CD1c-positive myeloid dendritic cell (primary cell): ENCODE measurements around the gene ACVR1.

ENCODE experiments used
- DNase-seq: peaks from one replicate; pipeline ENCODE4 v3.0.0-alpha.2; 2016; ENCODE audit errors: extremely low spot score

Gene ACVR1

GRCh38 chr2:157876066-157876785 lies at the start of gene ACVR1:
Gene ACVR1, minus strand, starts transcription at chr2:157876330. Its CDS starts 76,837 bp downstream, at chr2:157799493.
- peak; percentile 96 for DNase-seq

DNA sequence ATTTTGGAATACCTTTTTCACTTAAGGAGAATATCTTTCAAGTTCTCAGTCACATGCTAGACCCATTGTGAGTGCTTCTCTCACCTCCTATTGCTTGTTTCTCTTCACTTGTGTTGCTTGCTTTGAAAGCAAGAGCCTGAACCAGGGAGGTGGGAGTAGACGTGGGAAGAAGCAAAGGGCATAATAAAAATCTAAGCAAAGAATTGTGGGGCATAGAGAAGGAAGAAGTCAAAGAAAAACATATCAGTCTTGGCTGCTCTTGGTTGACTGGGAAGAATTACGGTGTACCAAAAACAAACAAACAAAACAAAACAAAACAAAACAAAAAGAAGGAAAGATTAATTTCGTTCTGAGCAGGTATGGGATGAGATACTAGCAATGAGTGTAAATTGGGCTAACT lies 48.9 kb upstream of the ACVR1 start:
- no peak for DNase-seq

DNA sequence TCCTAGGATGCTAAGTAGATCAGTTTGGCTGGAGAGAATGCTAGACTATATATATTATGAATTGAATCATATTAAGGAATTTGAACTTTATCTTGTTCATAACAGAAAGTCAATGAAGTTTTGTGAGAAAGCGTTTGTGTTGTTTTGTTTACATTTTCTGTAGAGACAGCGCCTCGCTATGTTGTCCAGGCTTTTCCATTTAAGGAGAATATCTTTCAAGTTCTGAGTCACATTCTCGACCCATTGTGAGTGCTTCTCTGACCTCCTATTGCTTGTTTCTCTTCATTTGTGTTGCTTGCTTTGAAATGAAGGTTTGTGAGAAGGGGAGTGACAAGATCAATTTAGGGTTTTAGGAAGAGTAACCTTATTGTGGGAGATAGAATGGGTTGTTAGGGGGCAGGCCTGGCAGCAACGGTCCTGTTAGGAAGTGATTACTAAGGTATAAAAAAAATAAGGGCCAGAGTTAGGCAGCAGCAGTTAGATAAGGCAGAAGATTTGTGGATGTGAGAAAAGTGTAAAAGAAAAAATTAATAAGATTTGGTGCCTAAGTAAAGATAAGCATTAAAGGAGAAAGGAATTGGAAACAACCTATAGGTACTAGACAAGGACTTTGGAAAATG lies 47.6 kb upstream of the ACVR1 start:
- no peak for DNase-seq

- no peak for DNase-seq
Measured at GRCh38 chr2:157922815-157923214, 46.7 kb upstream of the ACVR1 start.

- DNase-seq = no peak
Measured at GRCh38 chr2:157922336-157922735, 46.2 kb upstream of the ACVR1 start.

- DNase-seq = no peak
Measured at GRCh38 chr2:157920736-157921135, 44.6 kb upstream of the ACVR1 start.

GRCh38 chr2:157919181-157919580 lies 43.1 kb upstream of the ACVR1 start:
- no peak for DNase-seq

DNA sequence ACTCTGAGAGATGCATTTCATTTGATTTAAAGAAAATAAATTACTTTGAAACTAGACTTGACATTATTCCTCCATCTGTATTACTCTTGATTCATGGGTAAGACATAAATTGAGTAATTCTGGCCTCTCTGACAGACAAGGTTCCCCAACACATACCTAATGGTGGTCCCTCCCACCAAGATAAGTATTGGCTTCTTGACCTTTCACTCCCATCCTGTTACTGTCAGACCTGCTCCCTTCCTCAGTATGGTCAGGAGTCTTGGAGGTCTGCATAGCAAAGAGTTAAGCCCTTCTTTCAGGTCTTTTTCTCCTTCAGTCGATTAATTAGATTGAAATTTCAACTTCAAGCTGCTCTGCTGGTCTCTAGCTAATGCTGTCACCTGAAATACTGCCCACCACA lies 42.2 kb upstream of the ACVR1 start:
- DNase-seq = no peak

DNA sequence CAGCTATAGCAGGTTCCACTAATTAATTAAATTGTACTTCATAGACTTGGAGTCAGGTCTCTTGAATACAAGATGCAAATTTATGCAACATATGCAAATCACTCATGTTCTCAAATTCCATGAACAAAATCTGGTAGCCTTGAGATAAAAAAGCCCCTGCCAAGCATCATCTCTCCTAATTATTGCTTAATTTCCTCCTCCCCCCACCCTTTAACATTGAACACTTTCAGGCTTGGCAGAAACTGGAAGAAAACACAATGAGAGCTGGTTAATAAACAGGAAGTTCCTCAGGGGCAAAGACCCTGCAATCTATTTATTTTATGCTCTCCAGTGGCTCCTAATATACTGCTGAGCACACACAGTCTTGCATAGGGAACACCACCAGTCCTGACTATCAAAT lies 35.6 kb upstream of the ACVR1 start:
- no peak for DNase-seq

GRCh38 chr2:157911246-157911645 lies 35.1 kb upstream of the ACVR1 start:
- DNase-seq = no peak

GRCh38 chr2:157905092-157905491 lies 29.0 kb upstream of the ACVR1 start:
- no peak for DNase-seq

GRCh38 chr2:157903626-157904025 lies 27.5 kb upstream of the ACVR1 start:
- no peak for DNase-seq

- DNase-seq = no peak
Measured at GRCh38 chr2:157903151-157903550, 27.0 kb upstream of the ACVR1 start.

DNA sequence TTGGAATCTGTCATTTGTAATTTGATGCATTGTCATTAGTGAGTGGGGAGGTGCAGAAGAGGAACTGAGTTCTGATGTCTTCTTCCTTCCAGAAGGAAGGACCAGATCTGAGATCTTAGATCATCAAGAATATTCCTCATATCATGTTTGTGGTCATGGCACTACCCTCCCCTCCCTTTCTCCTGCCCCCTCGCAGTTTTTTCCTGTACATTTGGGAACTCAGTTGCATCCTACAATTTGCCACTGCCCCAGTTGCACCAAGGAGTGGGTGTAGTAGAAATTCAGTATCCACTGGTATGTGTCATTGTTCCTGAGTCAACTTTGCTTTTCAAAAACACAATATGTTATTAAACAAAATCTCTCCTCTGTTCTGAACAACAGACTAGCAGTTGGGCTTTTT lies 26.6 kb upstream of the ACVR1 start:
- peak; percentile 74 for DNase-seq

DNA sequence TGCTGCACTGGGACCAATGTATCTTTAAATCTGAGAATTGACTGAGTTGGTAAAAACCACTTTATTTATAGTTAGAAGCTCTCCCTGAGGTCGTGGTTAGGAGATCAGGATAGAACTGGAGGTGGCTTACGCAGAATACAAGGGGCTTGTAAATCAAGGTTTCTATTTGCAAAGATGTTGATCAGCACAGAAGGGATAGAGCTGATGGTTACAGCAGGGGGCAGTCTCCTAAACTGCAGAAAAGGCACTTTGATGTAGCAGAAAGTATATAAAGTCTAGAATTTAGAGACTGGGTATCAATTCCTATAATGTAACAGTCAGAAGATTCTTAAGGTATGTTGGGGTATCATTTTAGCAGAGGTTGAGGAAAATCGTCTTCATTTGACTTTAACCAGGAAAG lies 25.2 kb upstream of the ACVR1 start:
- no peak for DNase-seq

DNA sequence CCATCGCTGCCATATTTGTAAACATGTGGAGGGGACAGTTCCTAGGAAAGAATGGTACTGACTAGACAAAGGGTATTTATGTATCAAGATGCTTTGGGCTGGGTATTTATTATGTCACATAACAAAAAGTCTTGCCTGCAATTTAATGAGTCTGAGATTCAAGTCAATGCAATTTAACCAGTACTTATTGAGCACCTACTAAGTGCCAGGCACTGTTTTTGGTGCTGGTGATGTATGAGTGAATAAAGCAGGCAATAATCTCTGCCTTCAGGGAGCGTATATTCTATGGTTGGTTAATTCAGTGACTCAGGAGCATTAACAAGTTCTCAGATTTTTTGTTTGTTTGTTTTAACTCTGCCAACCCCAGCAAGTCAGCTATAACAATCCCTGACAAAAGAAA lies 24.6 kb upstream of the ACVR1 start:
- no peak for DNase-seq

GRCh38 chr2:157900203-157900602 lies 24.1 kb upstream of the ACVR1 start:
- DNase-seq = no peak

DNA sequence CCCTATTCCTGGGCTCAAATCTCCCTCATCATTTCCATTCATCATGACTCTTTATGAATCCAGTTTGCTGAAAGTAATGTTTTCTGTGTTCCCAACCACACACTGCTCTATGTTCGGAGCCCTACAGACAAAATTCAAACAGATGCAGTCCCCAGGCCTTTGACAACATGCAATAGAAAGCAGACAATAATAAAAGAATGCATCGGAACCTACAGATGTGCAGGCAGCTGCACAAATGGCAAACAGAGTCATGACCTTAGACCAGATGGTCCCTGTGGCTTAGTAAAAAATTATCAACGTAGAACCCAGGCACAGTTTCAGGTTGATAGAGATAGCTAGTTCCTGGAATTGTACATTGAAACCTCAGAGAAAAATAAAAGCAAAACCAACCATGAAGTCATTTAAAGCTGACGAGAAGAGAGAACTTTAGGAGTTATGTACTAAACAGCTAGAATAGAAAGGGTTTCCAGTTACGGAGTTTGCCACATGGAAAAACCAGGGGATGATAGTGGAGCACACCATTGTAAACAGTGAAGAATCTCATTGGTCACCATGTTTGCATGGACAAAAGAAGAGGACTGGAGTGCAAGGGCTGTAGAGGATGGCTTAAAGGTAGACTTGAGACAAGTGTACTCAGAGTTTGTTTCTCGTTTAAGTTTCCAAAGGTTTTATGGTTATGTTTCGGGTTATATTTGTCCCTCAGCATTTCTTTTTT lies 23.2 kb upstream of the ACVR1 start:
- no peak for DNase-seq

DNA sequence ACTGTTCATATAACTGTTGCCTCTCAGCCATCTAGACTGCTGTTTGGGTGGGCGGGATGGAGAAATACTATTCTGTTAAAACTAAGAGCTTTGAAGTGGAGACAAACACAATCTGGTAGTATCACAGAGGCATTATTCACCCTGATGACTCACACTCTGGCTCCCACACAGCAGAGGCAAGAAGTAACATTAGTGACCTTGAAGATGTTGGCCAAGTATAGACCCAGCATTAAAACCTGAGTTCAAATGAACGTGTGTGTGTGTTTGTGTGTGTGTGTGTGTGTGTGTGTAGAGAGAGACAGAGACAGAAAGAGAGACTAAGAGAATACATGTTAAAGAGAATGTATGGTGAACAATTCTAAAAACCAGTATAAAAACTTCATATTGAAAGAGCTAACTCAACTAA lies 22.5 kb upstream of the ACVR1 start:
- peak; percentile 76 for DNase-seq

DNA sequence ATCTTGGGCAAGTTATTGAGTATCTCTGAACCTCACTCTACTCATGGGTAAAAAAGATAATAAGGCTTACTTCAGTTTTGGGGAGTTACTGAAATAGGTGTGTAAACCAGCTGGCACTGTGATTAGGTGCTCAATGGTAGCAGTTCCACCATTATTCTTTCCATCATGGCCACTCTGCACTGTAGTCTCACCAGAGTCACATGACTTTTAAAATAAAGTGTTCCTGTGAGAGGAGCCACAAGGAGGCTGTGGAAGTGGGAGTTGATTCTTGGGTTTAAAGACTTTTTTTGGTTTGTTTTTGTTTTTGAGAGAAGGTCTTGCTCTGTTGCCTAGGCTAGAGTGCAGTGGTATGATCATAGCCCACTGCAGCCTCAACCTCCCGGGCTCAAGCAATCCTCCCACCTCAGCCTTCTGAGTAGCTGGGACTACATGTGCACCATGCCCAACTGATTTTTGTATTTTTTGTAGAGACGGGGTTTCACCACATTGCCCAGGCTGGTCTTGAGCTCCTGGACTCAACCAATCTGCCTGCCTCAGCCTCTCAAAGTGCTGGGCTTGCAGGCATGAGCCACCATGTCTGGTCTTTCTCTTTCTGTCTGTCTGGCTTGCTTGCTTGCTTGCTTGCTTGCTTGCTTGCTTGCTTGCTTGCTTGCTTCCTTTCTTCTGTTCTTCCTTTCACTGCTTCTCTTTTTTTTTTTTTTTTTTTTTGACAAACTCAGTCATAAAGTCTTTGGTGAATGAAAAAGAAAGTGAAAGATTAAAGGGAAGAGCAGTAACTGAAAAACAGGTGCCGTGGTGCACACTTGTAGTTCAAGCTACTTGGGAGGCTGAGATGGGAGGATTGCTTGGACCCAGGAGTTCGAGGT lies 21.2 kb upstream of the ACVR1 start:
- peak; percentile 25 for DNase-seq

DNA sequence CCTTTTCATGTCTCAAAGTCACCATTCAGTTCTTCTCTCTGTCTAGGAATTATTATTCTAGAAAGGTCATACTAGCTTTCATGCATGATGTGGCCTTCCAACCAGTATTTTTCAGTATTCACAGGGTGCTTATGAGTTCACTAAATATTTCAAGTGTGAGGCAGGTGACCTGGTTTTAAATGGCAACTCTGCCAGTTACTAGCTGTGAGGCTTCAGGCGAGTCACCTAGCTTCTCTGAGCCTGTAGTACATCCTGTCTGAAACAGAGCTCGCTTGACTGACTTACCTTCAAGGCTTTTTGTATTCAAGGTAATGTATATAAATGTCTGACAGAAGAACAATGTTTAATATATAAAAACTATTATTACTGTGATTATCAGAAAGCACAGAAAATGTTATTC lies 19.4 kb upstream of the ACVR1 start:
- no peak for DNase-seq
